Vagina (tissue), 2 donors: Measurements from ENCODE around the gene CWC15. TPM values are rescaled to one million over a fixed set of nuclear protein-coding genes. Genes with fewer than 3 reads are reported as not detected.
A peak's percentile ranks its signal among the peaks of the same experiment; 100 is the strongest.

ENCODE experiments used
- DNase-seq, 2 donors: peaks; one replicate each; pipeline ENCODE4 v3.0.0-alpha.2; 2017; ENCODE audit errors: extremely low spot score in 2 of 2
- H3K27ac ChIP-seq: fragments of 200-600 bp; sonication (generic); one replicate; pipeline ENCODE4 v1.5.1; 2019
- H3K27me3 ChIP-seq: fragments of 200-600 bp; sonication (generic); one replicate; pipeline ENCODE4 v1.5.1; 2019
- H3K36me3 ChIP-seq, 2 donors: fragments of 200-600 bp; sonication (generic); one replicate each; pipeline ENCODE4 v1.5.1; 2017 to 2019
- H3K4me1 ChIP-seq: fragments of 200-600 bp; sonication (generic); one replicate; pipeline ENCODE4 v1.5.1; 2019
- H3K4me3 ChIP-seq, 2 donors: fragments of 200-600 bp; sonication (generic); 1 replicate in 1 of 2; 2 replicates in 1 of 2; pipeline ENCODE4 v1.5.1; 2016 to 2019
- H3K9me3 ChIP-seq: fragments of 200-600 bp; sonication (generic); one replicate; pipeline ENCODE4 v1.5.1; 2019
- POLR2A ChIP-seq, 2 donors: fragments of 450-650 bp; IDR thresholded peaks; one replicate each; pipeline ENCODE4 v1.6.1; 2017; ENCODE audit warnings: antibody characterized with exemption in 2 of 2, mild to moderate bottlenecking in 2 of 2, moderate library complexity in 2 of 2
- POLR2AphosphoS5 ChIP-seq, 2 donors: sonication (generic); formaldehyde crosslinking; IDR thresholded peaks; one replicate each; pipeline ENCODE4 v1.9.0; 2017; ENCODE audit warnings: antibody characterized with exemption in 2 of 2, mild to moderate bottlenecking in 2 of 2, low read depth in 1 of 2; ENCODE audit not compliant: insufficient read depth in 1 of 2
- intact Hi-C: fragments of 100-400 bp; cut with DNase I; formaldehyde crosslinking; loops from one replicate; pipeline ENCODE4 v1.15.1; 2023
- total RNA-seq: library from RNA; depleted of rRNA; stranded (reverse); fragments of >200 nt; gene quantifications from one replicate; pipeline ENCODE4 v1.2.3, GENCODE V29; 2016
- TF ChIP-seq, protein P1 (sequence below), 3 experiments: fragments of 450-650 bp in 2 of 3; fragments of 200-600 bp in 1 of 3; sonication (generic) in 1 of 3; IDR thresholded peaks; one replicate each; pipeline ENCODE4 v1.5.1; 2017 to 2019; ENCODE audit warnings: antibody characterized with exemption in 3 of 3, mild to moderate bottlenecking in 2 of 3, moderate library complexity in 2 of 3

The CWC15 gene
- total RNA-seq, 1 donor from 2014 or later: 38.1 TPM

DNA sequence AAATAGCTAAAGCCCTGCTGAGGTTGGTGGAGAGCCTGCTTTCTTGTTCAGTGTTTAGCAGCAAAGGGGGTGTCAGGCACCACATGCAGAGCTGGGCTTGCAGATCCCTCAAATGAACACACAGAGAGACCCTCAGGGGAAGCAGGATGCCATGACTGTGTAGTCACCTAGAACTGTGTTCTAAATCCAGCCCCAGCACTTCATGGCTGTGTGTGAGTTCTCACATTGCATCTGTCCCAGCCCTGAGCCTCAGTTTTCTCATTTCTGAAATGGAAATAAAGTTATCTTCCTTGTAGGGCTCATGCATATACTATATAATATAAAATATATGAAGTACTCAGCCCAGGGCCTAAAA lies 47.1 kb downstream of the CWC15 start:
- Histone ChIP-seq H3K36me3 (no peaks in the 10 kb centered on the region), H3K27ac (peak overlapping the region; percentile 91), H3K4me1 (peaks cover 41% of the 10 kb centered on the region), H3K4me3 (no peak overlapping the region), H3K9me3 (no peaks in the 10 kb centered on the region), H3K27me3 (no peaks in the 10 kb centered on the region)
- intact Hi-C loops: no loop called here
- DNase-seq: peak in 1 of 2 donors; percentile 88
- no peak for TF ChIP-seq POLR2A (IDR thresholded peaks at IDR 0.05)
- TF ChIP-seq, protein P1, sequence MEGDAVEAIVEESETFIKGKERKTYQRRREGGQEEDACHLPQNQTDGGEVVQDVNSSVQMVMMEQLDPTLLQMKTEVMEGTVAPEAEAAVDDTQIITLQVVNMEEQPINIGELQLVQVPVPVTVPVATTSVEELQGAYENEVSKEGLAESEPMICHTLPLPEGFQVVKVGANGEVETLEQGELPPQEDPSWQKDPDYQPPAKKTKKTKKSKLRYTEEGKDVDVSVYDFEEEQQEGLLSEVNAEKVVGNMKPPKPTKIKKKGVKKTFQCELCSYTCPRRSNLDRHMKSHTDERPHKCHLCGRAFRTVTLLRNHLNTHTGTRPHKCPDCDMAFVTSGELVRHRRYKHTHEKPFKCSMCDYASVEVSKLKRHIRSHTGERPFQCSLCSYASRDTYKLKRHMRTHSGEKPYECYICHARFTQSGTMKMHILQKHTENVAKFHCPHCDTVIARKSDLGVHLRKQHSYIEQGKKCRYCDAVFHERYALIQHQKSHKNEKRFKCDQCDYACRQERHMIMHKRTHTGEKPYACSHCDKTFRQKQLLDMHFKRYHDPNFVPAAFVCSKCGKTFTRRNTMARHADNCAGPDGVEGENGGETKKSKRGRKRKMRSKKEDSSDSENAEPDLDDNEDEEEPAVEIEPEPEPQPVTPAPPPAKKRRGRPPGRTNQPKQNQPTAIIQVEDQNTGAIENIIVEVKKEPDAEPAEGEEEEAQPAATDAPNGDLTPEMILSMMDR (IDR thresholded peaks at IDR 0.05): no peak
- TF ChIP-seq POLR2AphosphoS5 (IDR thresholded peaks at IDR 0.05; ENCODE audit: insufficient read depth in 1 of 2, low read depth in 1 of 2): no peak

DNA sequence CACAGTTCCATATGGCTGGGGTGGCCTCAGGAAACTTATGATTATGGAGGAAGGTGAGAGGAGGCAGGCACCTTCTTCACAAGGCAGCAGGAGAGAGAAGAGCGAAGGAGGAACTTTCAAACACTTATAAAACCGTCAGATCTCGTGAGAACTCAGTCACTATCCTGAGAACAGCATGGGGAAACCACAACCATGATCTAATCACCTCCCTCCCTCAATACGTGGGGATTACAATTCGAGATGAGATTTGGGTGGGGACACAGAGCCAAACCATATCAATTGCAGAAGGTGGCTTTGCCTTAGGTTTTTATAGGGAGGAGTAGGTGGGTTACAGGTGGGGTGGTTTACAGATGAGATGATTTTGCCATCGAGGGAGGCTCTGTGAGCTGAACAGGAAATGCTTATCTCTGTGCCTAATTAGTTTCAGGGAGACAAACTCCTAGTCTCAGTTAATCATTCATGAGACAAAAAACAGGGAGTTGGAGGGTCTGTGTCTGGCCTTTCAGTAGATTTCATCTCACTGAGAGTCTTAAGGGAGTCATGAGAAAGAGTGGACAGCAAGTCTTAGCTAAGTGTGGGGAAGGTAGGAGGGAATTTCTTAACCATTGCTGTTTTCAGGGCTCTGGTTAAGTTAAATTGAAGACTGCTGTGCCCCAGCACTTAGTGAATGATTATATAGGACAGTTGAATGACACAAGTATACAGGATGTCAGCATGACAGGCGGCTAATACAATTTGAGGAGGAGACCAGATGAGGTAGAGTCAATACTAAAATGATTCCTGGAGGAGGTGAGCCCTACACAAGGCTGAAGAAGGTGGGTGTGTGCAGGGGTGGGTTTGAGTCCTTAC lies 47.7 kb downstream of the CWC15 start:
- intact Hi-C loops: no loop called here

DNA sequence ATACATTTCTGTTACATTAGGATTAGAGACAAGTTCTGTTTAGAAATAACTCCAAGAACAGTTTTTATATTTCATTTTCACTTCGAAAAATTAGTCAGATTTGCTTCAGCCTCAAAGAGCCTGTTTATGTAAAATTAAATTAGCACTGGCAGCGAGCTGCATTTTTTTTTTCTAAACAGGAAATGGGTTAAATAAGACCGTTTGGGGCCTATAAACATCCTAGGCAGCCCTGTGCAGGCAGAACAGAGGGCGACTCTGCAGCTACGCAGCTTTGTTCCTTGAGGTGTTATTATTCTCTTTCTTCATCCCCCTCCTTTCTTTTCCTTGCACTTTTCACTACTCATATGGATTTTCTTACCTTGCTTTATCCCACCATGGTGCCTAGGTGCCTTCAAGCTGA lies 48.7 kb downstream of the CWC15 start:
- H3K9me3 ChIP-seq: no peaks in the 10 kb centered on the region
- TF ChIP-seq, protein P1 (IDR thresholded peaks at IDR 0.05): no peak
- TF ChIP-seq POLR2AphosphoS5 (IDR thresholded peaks at IDR 0.05; ENCODE audit: insufficient read depth in 1 of 2, low read depth in 1 of 2): peak in 1 of 2 donors; percentile 24
- no peak for TF ChIP-seq POLR2A (IDR thresholded peaks at IDR 0.05)
- DNase-seq: no peak
- H3K27me3 ChIP-seq: no peaks in the 10 kb centered on the region
- H3K4me3 ChIP-seq: no peak overlapping the region
- peak overlapping the region; percentile 34 for H3K27ac ChIP-seq
- H3K36me3 ChIP-seq: no peaks in the 10 kb centered on the region
- intact Hi-C loops: no loop called here
- H3K4me1 ChIP-seq: peaks cover 41% of the 10 kb centered on the region

More for the DNA sequence above, 47.7 kb downstream of the CWC15 start:
- TF ChIP-seq, protein P1 (IDR thresholded peaks at IDR 0.05): no peak
- no peak for TF ChIP-seq POLR2A (IDR thresholded peaks at IDR 0.05)
- TF ChIP-seq POLR2AphosphoS5 (IDR thresholded peaks at IDR 0.05; ENCODE audit: insufficient read depth in 1 of 2, low read depth in 1 of 2): no peak
- Histone ChIP-seq H3K36me3 (no peaks in the 10 kb centered on the region), H3K4me3 (no peak overlapping the region), H3K27ac (peak overlapping the region; percentile 91), H3K27me3 (no peaks in the 10 kb centered on the region), H3K9me3 (no peaks in the 10 kb centered on the region), H3K4me1 (peaks cover 41% of the 10 kb centered on the region)
- DNase-seq: no peak

DNA sequence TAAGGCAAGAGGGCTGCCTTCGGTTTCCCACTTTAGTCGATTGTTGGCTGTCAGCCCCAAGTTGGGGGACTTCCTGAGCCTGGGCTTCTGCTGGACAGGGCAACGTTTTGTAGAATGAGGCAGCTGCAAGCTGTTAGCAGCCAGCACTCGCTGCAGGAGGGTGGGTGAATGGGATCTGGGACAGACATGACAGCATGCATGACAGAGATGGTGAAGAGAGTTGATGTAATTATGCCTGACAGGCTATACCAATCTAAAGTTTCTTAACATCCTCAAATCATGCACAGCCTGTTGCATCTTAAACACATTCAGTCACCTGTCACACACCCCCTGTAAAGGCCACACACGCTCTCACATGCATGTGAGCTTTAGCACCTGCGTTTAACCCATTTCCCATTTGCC lies 49.2 kb downstream of the CWC15 start:
- Histone ChIP-seq H3K9me3 (no peaks in the 10 kb centered on the region), H3K27me3 (no peaks in the 10 kb centered on the region), H3K36me3 (no peaks in the 10 kb centered on the region), H3K27ac (peak overlapping the region; percentile 34), H3K4me1 (peaks cover 41% of the 10 kb centered on the region), H3K4me3 (no peak overlapping the region)
- DNase-seq: no peak
- no peak for TF ChIP-seq POLR2A (IDR thresholded peaks at IDR 0.05)
- TF ChIP-seq POLR2AphosphoS5 (IDR thresholded peaks at IDR 0.05; ENCODE audit: insufficient read depth in 1 of 2, low read depth in 1 of 2): no peak
- TF ChIP-seq, protein P1 (IDR thresholded peaks at IDR 0.05): no peak
- intact Hi-C loops: no loop called here

DNA sequence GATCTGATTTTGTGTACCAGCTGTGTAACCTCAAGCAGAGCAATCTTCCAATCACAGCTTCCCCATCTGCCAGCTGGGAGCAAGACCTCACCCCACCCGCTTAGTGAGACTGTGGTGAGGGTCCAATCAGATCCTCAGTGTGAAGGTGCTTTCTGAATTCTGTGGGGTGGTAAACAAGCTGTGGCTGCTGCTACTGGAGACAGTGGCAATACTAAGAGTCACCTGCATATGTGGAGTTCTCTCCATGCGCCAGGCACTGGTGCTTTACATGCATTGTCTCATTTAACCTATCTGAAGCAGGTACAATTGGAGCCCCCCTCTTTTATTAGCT lies 50.4 kb downstream of the CWC15 start:
- intact Hi-C loops: no loop called here
- Histone ChIP-seq H3K4me1 (peaks cover 29% of the 10 kb centered on the region), H3K27me3 (no peaks in the 10 kb centered on the region), H3K4me3 (no peak overlapping the region), H3K27ac (no peak overlapping the region), H3K36me3 (no peaks in the 10 kb centered on the region), H3K9me3 (no peaks in the 10 kb centered on the region)
- DNase-seq: no peak
- TF ChIP-seq, protein P1 (IDR thresholded peaks at IDR 0.05): no peak
- TF ChIP-seq POLR2A (IDR thresholded peaks at IDR 0.05) (no peak), POLR2AphosphoS5 (IDR thresholded peaks at IDR 0.05; ENCODE audit: insufficient read depth in 1 of 2, low read depth in 1 of 2) (no peak)
